ENCODE measurements around the gene SLC43A1.

GRCh38 chr11:57476047-57476756 lies 39.3 kb downstream of the SLC43A1 start:
- no peak for TF ChIP-seq CTCF (IDR thresholded peaks at IDR 0.05)
- no peak for TF ChIP-seq POLR2A (IDR thresholded peaks at IDR 0.05)
